Thoracic aorta (tissue), 2 donors: ENCODE measurements around the gene GLRX5. TPM values are rescaled to one million over a fixed set of nuclear protein-coding genes. Genes with fewer than 3 reads are reported as not detected.
A peak's percentile ranks its signal among the peaks of the same experiment; 100 is the strongest.

Experiments used
- ATAC-seq: fragments of 150-250 bp; one replicate; pipeline ENCODE4 v1.8.0; 2017; ENCODE audit warnings: low read depth; ENCODE audit not compliant: insufficient number of reproducible peaks, low FRiP score
- DNase-seq: peaks from one replicate; pipeline ENCODE4 v3.0.0-alpha.2; 2020; ENCODE audit warnings: low spot score
- H3K27ac ChIP-seq, 2 donors: fragments of 200-600 bp; sonication (generic); 1 replicate in 1 of 2; 2 replicates in 1 of 2; pipeline ENCODE4 v1.5.1; 2016; ENCODE audit warnings: mild to moderate bottlenecking in 2 of 2, moderate library complexity in 2 of 2
- H3K27me3 ChIP-seq: fragments of 200-600 bp; sonication (generic); replicated peaks from 2 replicates; pipeline ENCODE4 v1.6.0; 2016; ENCODE audit warnings: mild to moderate bottlenecking; ENCODE audit not compliant: insufficient read depth
- H3K36me3 ChIP-seq: fragments of 200-600 bp; sonication (generic); one replicate; pipeline ENCODE4 v1.5.1; 2016
- H3K4me1 ChIP-seq, 2 donors: fragments of 200-600 bp; sonication (generic); 1 replicate in 1 of 2; 2 replicates in 1 of 2; pipeline versions ENCODE4 v1.5.1 to v1.6.0; 2016; ENCODE audit warnings: low read depth in 2 of 2, mild to moderate bottlenecking in 1 of 2; ENCODE audit not compliant: control insufficient read depth in 1 of 2
- H3K4me3 ChIP-seq: fragments of 200-600 bp; sonication (generic); 2 replicates; pipeline ENCODE4 v1.5.1; 2016; ENCODE audit warnings: mild to moderate bottlenecking
- H3K9me3 ChIP-seq: fragments of 200-600 bp; sonication (generic); 2 replicates; pipeline ENCODE4 v1.5.1; 2016
- CTCF ChIP-seq: fragments of 200-600 bp; sonication (generic); IDR thresholded peaks from one replicate; pipeline ENCODE4 v1.5.1; 2019; ENCODE audit warnings: antibody characterized with exemption
- total RNA-seq, 2 donors: library from RNA; depleted of rRNA; stranded (reverse); fragments of >200 nt; gene quantifications; one replicate each; pipeline versions ENCODE4 v1.1.0 to v1.2.3, GENCODE V29; 2016

GLRX5 gene
- total RNA-seq, 2 donors from 2014 or later = 19.6 to 22.9 TPM

GRCh38 chr14:95561001-95561412 is 26.2 kb downstream of the GLRX5 start:
- DNase-seq = peak; percentile 50
- peak; percentile 94 for TF ChIP-seq CTCF
- H3K27me3 ChIP-seq = peaks cover 3% of the 10 kb centered on the region
- no peaks in the 10 kb centered on the region for H3K9me3 ChIP-seq
- no peaks in the 10 kb centered on the region for H3K36me3 ChIP-seq
- no peak overlapping the region for H3K4me3 ChIP-seq
- H3K27ac ChIP-seq = no peak overlapping the region
- no peaks in the 10 kb centered on the region for H3K4me1 ChIP-seq
- ATAC-seq = no peak

- H3K4me3 ChIP-seq = no peak overlapping the region
- ATAC-seq = no peak
- H3K27ac ChIP-seq = no peak overlapping the region
- TF ChIP-seq CTCF = no peak
- no peaks in the 10 kb centered on the region for H3K4me1 ChIP-seq
- H3K9me3 ChIP-seq = no peaks in the 10 kb centered on the region
- DNase-seq = no peak
- peaks cover 3% of the 10 kb centered on the region for H3K27me3 ChIP-seq
- no peaks in the 10 kb centered on the region for H3K36me3 ChIP-seq
These were observed 28.2 kb downstream of the GLRX5 start for GRCh38 chr14:95562892-95563685.

- DNase-seq = no peak
- Histone ChIP-seq H3K27ac (no peak overlapping the region), H3K9me3 (no peaks in the 10 kb centered on the region), H3K36me3 (no peaks in the 10 kb centered on the region), H3K4me3 (no peak overlapping the region), H3K4me1 (no peaks in the 10 kb centered on the region), H3K27me3 (peaks cover 3% of the 10 kb centered on the region)
- TF ChIP-seq CTCF = no peak
- no peak for ATAC-seq
These were observed 29.2 kb downstream of the GLRX5 start for GRCh38 chr14:95564060-95564459.

GRCh38 chr14:95569440-95569839 is 34.6 kb downstream of the GLRX5 start:
- H3K27ac ChIP-seq = no peak overlapping the region
- no peak for DNase-seq
- no peaks in the 10 kb centered on the region for H3K27me3 ChIP-seq
- H3K36me3 ChIP-seq = no peaks in the 10 kb centered on the region
- no peaks in the 10 kb centered on the region for H3K9me3 ChIP-seq
- no peak for TF ChIP-seq CTCF
- no peaks in the 10 kb centered on the region for H3K4me1 ChIP-seq
- H3K4me3 ChIP-seq = no peak overlapping the region
- ATAC-seq = no peak

- DNase-seq (no peak), ATAC-seq (no peak)
- Histone ChIP-seq H3K36me3 (no peaks in the 10 kb centered on the region), H3K4me3 (no peak overlapping the region), H3K27ac (no peak overlapping the region), H3K4me1 (no peaks in the 10 kb centered on the region), H3K9me3 (no peaks in the 10 kb centered on the region), H3K27me3 (no peaks in the 10 kb centered on the region)
- no peak for TF ChIP-seq CTCF
These were observed 38.5 kb downstream of the GLRX5 start for GRCh38 chr14:95573313-95573712.
